ENCODE results near the gene SRP68. TPM values are rescaled to one million over a fixed set of nuclear protein-coding genes. Genes with fewer than 3 reads are reported as not detected.

The SRP68 gene
- total and polyA plus RNA-seq, 2 of the 4 experiments (the other 2 are of a cell fraction) = 47.1 to 82.6 TPM

- TF ChIP-seq MAFK (IDR thresholded peaks at IDR 0.05; ENCODE audit: low read depth, low read length) = no peak
- no peak for TF ChIP-seq ELK1 (IDR thresholded peaks at IDR 0.05; ENCODE audit: borderline replicate concordance, low read depth, low read length)
These were observed 8.5 kb upstream of the SRP68 start (continued) for GRCh38 chr17:76080768-76081287.

GRCh38 chr17:76079956-76080767, 7.8 kb upstream of the SRP68 start:
- no peak overlapping the region for H2BK5ac ChIP-seq (ENCODE audit: low read depth, low read length, poor library complexity, severe bottlenecking)
- ATAC-seq (ENCODE audit: low read depth) = peak; percentile 7; the same call in 1 of the 2 replicates

More at GRCh38 chr17:76079956-76080767, 7.8 kb upstream of the SRP68 start:
- Histone ChIP-seq H3K4ac (ENCODE audit: low read depth, low read length) (no peak overlapping the region), H3K14ac (replicated peaks; ENCODE audit: low read depth, low read length) (no peak overlapping the region), H3K18ac (ENCODE audit: low read depth, low read length) (no peak overlapping the region), H2BK20ac (ENCODE audit: low read depth, low read length) (no peak overlapping the region), H4K20me1 (ENCODE audit: insufficient read depth, low read length) (peaks cover 14% of the 10 kb centered on the region), H3K4me2 (ENCODE audit: low read depth, low read length) (no peak overlapping the region), H4K91ac (ENCODE audit: insufficient read depth, low read depth, low read length) (no peak overlapping the region), H4K5ac (ENCODE audit: low read depth, low read length) (no peak overlapping the region), H3K4me1 (ENCODE audit: control insufficient read depth, insufficient read depth, low read length) (no peaks in the 10 kb centered on the region), H3K9me3 (ENCODE audit: control insufficient read depth, insufficient read depth, low read length) (no peaks in the 10 kb centered on the region), H3K79me1 (ENCODE audit: low read depth in 1 of 2, low read length in 2 of 2) (no peaks in the 10 kb centered on the region), H2AFZ (replicated peaks; ENCODE audit: low read length, poor library complexity) (no peak overlapping the region), H4K8ac (ENCODE audit: low read depth in 2 of 2, low read length in 2 of 2) (no peak overlapping the region), H3K56ac (ENCODE audit: extremely low read depth, insufficient read depth, low read length) (no peak overlapping the region), H3K27ac (ENCODE audit: insufficient read depth, low read length) (no peak overlapping the region), H3K4me3 (ENCODE audit: insufficient read depth, low read depth, low read length) (no peak overlapping the region), H2BK15ac (ENCODE audit: low read depth, low read length) (no peak overlapping the region), H2AK9ac (replicated peaks; ENCODE audit: low read depth, low read length, poor library complexity) (no peak overlapping the region), H3K9me1 (ENCODE audit: insufficient read depth, low read length) (peaks cover 8% of the 10 kb centered on the region; the same call in 1 of the 2 replicates), H2BK120ac (ENCODE audit: low read depth, low read length) (no peak overlapping the region), H3K23ac (ENCODE audit: low read depth, low read length) (no peak overlapping the region), H3K9ac (ENCODE audit: low read depth, low read length) (no peak overlapping the region), H2AK5ac (ENCODE audit: low read depth, low read length) (no peak overlapping the region), H3K27me3 (ENCODE audit: control insufficient read depth, insufficient read depth, low read length) (peaks cover 51% of the 10 kb centered on the region), H3K36me3 (ENCODE audit: control insufficient read depth, insufficient read depth, low read length) (peaks cover 27% of the 10 kb centered on the region)
- CTCF ChIA-PET = no interaction called here
- POLR2A ChIA-PET (ENCODE audit: unreplicated experiment) = interaction anchor here (0.6 kb wide), 1 partner anchor 8 kb away, joined by 3 read pairs; the partner anchor contains the start of gene SRP68
- DNase-seq = no peak
- intact Hi-C loops (cut with micrococcal nuclease) = loop anchor here (10.0 kb wide), 1 partner anchor 175 kb away; the partner anchor contains the start of gene MRPL38
- in situ Hi-C loops (cut with MboI; ENCODE audit: low sequenced_read_pairs) = no loop called here
- TF ChIP-seq POLR2A (IDR thresholded peaks at IDR 0.05; ENCODE audit: low read depth, low read length) = no peak
- no peak for TF ChIP-seq RAD21 (IDR thresholded peaks at IDR 0.05; ENCODE audit: low read length)
- TF ChIP-seq CEBPB (IDR thresholded peaks at IDR 0.05; ENCODE audit: low read depth, low read length) = no peak
- BruUV-seq (replicated peaks) = no TSS peak
- dilution Hi-C loops (cut with HindIII; ENCODE audit: low sequenced_read_pairs, unreplicated experiment) = no loop called here
- WGBS, 2 experiments (ENCODE audit: extremely low coverage in 2 of 2, insufficient read length in 1 of 2) = 2% methylated on average over 7 of the region's 23 CpGs; no CpG with 5 or more reads in 1 of the 2 experiments

Measured in IMR-90 (cell line).